Measurements from ENCODE around the gene AUH.

DNA sequence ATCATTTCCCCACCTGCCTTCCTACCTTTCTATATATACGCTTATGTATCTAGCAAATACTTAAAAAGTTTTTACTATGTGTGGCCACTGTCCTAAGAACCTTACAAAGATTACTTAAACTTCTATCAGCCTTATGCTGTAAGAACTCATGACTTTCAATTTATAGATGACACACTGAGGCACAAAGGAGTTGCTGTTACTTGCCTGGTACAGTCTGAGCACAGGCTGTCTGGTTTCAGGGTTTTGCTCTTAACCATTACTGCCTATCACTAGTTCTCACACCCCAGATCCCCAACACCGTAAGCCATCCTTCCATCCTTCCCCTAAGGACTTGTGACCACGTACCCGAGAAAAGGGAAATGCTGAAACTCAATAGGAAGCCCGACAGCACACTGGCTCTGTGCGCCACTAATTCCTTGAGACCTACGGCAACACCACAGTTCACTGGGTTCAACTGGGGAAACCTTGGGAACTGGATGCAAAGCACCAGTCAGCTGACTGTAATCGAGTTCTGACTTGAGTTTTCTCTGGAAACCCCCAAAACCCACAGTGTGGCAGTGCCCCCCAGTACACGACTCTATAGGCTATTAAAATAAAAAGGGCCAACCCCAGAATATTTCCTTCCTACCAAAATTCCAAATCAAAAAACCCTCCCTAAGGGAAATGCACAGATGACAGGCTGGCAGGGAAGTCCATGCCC lies 56.0 kb downstream of the AUH start:
- TF ChIP-seq, protein P1, sequence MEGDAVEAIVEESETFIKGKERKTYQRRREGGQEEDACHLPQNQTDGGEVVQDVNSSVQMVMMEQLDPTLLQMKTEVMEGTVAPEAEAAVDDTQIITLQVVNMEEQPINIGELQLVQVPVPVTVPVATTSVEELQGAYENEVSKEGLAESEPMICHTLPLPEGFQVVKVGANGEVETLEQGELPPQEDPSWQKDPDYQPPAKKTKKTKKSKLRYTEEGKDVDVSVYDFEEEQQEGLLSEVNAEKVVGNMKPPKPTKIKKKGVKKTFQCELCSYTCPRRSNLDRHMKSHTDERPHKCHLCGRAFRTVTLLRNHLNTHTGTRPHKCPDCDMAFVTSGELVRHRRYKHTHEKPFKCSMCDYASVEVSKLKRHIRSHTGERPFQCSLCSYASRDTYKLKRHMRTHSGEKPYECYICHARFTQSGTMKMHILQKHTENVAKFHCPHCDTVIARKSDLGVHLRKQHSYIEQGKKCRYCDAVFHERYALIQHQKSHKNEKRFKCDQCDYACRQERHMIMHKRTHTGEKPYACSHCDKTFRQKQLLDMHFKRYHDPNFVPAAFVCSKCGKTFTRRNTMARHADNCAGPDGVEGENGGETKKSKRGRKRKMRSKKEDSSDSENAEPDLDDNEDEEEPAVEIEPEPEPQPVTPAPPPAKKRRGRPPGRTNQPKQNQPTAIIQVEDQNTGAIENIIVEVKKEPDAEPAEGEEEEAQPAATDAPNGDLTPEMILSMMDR (IDR thresholded peaks at IDR 0.05; ENCODE audit: insufficient read depth, low read length) = no peak
- no peak for TF ChIP-seq GABPA (IDR thresholded peaks at IDR 0.05; ENCODE audit: low read depth)
